HG02852 (cell line): ENCODE results near the gene ALDH7A1.
"Not testable (repeated sequence)": the region's sequence is repeated elsewhere in the genome, so short reads cannot be mapped to it uniquely, and the experiment has no call there.

Experiments
- ATAC-seq: cut with Tn5 transposase; IDR thresholded peaks from one replicate; pipeline ENCODE4 v1.9.1; 2021; ENCODE audit warnings: mild to moderate bottlenecking, moderate library complexity; ENCODE audit not compliant: unreplicated experiment

ALDH7A1 gene

DNA sequence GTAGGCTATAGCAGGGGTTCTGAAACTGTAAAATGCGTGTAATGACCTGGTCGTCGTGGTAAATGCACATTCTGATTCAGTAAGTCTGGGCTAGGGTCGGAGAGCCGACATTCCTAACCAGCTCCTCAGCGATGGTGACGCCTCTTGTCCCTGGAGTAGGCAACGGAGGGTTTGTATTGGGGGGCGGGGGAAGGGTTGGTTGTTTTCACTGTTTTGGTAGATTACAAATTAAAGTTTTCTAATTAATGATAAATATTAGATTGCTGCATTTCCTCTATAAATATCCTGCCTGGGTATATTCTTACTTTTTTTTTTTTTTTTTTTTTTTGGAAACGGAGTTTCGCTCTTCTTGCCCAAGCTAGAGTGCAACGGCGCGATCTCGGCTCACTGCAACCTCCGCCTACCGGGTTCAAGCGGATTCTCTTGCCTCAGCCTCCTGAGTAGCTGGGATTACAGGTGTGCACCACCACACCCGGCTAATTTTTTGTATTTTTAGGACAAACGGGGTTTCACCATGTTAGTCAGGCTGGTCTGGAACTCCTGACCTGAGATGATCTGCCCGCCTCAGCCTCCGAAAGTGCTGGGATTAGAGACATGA lies 566 bp upstream of the ALDH7A1 start:
- peak; percentile 16 for ATAC-seq

DNA sequence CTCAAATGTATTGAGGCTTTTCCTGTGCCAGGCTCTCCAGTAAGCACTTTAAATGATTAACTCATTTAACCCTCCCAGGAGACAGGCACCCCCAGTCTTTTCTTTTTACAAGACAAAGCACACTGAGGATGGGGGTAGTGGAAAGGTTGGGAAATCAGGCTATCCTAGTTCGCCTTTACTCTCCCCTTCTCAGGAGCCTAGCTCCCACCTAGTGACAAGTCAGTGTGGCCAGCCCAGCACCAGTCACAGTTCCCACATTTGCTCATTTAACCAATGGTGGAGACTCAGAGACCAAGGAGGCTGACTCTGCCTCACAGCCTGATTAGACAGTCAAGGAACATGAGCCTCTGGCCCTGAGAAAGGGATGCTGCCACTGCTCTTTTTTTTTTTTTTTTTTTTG lies 3.5 kb downstream of the ALDH7A1 start:
- ATAC-seq = no peak

DNA sequence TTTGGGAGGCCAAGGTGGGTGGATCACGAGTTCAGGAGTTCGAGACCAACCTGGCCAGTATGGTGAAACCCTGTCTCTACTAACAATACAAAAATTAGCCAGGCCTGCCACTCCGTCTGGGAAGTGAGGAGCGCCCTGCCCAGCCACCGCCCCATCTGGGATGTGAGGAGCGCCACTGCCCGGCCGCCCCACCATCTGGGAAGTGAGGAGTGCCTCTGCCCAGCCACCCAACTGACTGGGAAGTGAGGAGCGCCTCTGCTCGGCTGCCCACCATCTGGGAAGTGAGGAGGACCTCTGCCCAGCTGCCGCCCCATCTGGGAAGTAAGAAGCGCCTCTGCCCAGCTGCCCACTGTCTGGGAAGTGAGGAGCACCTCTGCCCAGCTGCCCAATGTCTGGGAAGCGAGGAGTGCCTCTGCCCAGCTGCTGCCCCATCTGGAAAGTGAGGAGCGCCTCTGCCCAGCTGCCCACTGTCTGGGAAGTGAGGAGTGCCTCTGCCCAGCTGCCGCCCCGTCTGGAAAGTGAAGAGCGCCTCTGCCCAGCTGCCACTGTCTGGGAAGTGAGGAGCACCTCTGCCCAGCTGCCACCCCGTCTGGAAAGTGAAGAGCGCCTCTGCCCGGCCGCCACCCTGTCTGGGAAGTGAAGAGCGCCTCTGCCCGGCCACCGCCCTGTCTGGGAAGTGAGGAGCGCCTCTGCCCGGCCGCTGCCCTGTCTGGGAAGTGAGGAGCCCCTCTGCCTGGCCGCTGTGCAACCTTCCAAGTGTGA lies 5.3 kb downstream of the ALDH7A1 start:
- no peak for ATAC-seq

DNA sequence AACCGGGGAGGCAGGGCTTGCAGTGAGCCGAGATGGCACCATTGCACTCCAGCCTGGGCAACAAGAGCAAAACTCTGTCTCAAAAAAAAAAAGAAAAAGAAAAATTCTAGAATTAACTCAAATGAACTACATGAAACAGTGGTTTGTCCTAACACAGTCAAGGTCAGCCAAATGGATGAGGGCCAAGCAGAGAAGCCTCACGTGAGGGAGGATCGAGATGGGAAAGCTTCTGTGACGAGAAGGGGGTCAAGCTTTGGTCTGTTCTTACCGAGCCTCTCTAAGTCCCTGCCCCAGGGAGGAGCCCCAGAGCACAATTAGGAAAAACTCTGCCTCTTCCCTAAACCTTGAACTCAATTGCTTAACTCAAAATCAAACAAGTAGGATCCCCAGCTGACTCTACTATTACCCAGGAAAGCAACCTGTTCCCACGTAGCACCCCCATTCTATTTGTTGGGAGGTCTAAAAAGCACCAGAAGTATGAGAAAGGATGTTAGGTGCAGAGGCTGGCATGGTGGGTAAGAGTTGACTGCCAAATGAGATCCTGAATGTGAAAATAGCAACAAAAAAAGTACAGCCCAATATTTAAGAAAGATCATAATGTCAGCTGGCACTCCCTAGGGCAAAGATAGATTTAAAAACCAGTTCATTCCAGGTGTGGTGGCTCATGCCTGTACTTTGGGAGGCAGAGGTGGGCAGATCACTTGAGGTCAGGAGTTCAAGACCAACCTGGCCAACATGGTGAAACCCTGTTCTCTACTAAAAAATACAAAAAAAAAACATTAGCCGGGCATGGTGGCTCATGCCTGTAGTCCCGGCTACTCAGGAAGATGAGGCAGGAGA lies 7.2 kb downstream of the ALDH7A1 start:
- no peak for ATAC-seq

DNA sequence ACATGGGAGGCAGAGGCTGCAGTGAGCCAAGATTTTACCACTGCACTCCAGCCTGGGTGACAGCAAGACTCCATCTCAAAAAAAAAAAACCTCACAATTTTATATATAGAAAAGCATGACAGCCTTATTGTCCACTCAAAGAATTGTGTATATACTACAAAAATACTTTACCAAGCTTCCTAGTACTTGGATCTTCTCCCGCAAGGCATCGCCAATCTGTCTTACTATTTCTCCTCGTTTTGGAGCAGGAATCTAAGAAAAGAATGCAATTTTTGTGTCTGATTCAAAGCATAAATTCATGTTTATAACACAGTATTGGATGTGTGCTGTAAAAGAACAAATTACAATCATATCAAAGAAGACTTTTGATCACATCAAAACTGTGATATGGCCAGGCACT lies 11.3 kb downstream of the ALDH7A1 start:
- no peak for ATAC-seq

DNA sequence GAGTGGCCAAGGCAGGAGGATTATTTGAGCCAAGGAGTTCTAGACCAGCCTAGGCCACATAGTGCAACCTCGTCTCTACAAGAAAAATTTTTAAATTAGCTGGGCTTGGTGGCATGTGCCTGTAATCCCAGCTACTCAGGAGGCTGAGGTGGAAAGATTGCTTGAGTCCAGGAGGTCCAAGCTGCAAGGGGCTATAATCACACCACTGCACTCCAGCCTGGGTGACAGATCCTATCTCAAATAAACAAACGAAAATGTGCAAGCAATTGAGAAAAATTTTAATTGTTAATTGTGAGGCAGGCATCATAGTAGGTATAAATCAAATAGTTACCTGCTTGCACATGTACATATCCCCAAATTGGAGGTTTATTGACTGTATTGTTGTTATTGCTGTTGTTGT lies 15.3 kb downstream of the ALDH7A1 start:
- no peak for ATAC-seq

DNA sequence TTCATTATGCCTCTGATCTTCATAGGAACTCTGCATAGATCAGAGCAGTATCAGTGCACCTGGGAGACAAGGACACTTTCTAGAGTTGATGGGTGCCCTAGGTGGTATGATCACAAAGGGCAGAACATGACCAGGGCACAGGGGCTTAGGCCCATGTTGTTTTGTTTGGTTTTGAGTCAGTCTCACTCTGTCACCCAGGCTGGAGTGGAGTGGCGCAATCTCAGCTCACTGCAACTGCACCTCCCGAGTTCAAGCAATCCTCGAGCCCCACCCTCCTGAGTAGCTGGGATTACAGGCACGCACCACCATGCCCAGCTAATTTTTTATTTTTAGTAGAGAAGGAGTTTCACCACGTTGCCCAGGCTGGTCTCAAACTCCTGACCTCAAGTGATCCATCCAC lies 17.6 kb downstream of the ALDH7A1 start:
- no peak for ATAC-seq

DNA sequence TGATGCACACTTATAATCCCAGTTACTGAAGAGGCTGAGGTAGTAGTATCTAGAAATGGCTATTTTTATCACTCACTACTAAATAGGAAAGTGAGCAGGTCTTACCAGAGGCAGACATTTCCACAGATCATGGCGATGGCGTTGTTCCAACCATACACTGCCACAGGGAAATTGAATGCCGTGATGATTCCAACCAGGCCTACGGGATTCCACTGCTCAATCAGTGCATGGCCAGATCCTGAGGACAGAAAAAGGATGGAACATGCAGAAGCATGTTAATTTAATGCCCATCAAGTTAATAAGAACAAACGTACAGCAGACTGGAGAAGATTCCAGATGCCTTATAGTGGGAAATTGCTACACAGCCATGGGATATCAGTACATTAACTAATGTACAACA lies 18.0 kb downstream of the ALDH7A1 start:
- no peak for ATAC-seq

DNA sequence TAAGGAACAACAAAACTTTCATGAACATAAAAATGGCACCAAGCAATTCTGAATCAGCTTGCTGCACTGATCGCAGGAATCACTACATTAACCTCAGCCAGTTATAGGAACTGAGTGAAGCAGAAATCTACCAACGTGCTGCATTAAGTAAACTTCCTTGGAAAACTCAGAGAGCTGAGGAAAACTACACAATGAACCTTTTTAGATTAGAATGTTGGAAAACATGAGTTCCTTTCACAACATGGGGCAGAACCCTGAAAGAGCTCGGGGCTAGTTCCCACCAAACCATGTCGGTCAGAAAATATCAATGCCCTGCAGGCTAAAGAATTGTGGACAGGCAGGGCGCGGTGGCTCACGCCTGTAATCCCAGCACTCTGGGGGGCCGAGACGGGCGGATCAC lies 19.4 kb downstream of the ALDH7A1 start:
- ATAC-seq = no peak

DNA sequence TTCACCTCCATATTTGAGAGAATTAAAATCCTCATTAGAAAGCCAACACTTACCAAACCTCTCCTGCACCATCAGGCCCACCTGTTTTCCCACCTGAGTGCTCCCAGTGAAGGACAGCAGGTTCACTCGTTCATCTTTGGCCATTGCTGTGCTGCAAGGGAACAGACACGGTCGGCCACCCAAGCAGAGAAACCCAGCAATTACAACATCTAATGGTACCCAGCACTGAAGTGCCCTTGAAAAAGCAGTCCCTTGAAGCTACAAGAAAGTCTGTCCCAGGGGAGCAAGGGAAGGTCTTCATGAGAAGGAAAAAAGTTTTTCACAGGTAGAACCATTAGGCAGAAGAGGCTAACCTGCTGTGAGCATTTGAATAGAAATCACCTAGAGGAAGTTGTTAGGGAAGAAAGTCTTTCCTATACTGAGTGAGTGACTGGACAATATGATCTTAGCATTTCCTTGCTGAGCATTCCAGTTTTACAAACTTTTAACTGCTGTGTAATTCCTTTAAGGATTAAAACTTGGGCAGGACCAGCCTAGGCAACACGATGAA lies 26.7 kb downstream of the ALDH7A1 start:
- no peak for ATAC-seq

DNA sequence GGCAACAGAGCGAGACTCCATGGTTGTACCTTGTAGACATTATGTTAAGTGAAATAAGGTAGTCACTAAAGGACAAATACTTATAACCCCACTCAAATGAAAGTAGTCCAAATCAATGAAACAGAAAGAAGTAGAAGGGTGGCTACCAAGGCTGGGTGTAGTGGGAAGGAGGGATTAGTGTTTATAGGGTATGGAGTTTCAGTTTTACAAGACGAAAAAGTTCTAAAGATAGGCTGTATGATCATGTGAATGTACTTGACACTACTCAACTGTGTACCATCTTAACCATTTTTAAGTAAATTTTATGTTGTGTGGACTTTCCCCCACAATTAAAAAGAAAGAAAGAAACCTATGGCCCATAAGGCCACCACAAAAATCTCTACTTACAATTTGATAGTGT lies 32.2 kb downstream of the ALDH7A1 start:
- ATAC-seq = peak; percentile 97

DNA sequence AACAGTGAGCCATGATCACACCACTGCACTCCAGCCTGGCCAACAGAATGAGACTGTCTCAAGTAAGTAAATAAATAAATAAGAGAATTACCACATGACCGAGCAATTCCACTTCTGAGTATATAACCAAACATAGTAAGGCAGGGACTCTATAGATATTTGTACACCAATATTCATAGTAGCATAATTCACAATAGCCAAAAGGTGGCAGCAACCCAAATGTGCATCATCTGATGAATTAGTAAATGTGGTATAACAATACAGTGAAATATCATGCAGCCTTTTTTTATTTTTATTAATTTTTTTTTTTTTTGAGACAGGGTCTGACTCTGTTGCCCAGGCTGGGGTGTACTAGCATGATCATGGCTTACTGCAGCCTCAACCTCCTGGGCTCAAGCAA lies 33.1 kb downstream of the ALDH7A1 start:
- ATAC-seq = no peak

DNA sequence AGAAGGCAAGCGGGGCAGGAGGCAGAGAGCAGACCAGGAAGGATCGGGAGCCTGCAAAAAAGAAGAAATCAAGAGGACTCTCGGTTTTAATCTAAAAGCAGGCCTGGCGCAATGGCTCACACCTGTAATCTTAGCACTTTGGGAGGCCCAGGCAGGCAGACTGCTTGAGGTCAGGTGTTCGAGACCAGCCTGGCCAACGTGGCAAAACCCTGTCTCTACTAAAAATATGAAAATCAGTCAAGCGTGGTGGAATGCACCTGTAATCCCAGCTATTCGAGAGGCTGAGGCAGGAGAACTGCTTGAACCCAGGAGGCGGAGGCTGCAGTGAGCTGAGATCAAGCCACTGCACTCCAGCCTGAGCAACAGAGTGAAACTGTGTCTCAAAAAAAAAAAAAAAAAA lies 39.9 kb downstream of the ALDH7A1 start:
- not testable (repeated sequence) for ATAC-seq

DNA sequence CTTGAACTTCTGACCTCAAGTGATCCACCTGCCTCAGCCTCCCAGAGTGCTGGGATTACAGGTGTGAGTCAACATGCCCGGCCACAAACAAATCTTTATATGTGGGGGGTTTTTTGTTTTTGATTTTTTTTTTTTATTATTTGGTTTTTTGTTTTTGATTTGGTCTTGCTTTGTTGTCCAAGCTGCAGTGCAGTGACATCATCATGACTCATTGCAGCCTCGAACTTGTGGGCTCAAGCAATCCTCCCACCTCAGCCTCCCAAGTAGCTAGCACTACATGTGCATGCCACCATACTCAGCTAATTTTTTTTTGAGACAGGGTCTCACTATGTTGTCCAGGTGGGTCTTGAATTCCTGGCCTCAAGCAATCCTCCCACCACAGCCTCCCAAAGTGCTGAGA lies 42.4 kb downstream of the ALDH7A1 start:
- no peak for ATAC-seq

DNA sequence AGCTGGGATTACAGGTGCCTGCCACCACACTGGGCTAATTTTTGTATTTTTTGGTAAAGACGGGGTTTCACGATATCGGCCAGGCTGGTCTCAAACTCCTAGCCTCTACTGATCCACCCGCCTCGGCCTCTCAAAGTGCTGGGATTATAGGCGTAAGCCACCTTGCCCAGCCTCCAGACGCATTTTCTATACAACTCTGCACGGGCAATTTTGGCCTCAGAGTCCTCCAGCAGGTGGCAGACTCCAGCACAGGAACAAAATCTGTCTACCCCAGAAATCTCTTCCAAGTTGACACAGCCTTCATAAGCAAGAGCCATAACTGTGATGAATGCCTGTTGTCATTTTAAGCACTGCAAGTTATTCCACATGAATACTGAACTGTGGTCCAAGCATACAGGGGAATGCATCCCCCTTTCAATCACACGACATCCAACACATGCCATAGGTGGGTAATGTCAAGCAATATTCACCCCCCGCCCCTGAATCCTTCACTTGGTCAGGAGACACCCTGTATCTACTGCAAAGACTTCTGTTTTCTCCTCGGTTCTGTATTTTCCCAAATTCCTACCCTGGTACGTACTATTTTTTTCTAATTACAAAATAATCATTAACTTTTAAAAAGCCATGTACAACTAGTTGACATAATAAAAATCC lies 50.8 kb downstream of the ALDH7A1 start:
- peak; percentile 81 for ATAC-seq

DNA sequence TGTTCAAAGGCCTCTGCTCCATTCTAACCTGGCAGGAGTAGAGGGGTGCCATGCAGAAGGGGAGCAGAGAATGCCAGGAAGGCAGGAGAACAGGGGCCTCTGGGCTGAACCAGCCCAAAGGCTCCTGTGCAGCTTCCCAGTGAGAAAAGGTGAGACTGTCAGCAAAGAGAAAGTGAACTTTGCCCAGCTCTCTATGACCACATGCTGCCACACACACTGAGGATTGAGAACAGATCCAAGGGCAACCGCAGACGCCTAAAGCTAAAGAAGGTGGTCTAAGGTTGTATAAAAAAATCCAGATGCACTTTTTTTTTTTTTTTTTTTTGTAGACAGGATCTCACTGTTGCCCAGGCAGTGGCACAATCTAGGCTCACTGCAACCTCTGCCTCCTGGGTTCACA lies 51.4 kb downstream of the ALDH7A1 start:
- no peak for ATAC-seq

DNA sequence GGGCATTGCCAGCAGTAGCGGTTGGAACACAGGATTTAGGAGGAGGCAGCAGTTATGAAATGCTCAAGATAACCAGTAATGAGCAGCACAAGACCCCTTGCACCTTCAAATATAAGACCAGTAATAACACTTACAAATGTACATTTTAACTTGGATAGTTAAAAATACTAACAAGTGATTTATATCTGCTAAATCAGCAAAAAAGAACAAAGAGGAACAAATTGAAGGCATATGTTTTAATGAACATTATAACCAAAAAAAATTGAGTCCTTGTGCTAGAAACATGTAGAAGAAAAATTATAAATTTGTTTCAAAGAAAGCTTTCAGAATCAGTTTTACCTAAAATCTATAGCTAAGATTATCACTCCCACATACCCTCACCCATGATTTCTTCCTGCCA lies 52.0 kb downstream of the ALDH7A1 start:
- ATAC-seq = no peak

DNA sequence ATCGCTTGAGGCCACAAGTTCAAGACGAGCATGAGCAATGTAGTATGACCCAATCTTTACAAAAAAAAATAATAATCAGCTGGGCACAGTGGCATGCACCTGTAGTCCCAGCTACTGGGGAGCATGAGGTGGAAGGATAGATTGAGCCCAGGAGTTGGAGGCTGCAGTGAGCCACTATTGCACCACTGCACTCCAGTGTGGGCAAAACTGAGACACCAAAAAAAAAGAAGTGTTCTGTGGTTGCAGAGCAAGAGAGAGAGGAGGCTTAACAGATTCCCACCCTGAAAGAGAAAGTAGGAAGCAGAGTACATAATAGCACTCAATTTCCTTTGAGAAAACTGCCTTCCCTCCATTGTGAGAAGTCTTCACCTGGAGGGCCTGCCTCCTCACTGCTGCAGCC lies 52.6 kb downstream of the ALDH7A1 start:
- peak; percentile 44 for ATAC-seq

DNA sequence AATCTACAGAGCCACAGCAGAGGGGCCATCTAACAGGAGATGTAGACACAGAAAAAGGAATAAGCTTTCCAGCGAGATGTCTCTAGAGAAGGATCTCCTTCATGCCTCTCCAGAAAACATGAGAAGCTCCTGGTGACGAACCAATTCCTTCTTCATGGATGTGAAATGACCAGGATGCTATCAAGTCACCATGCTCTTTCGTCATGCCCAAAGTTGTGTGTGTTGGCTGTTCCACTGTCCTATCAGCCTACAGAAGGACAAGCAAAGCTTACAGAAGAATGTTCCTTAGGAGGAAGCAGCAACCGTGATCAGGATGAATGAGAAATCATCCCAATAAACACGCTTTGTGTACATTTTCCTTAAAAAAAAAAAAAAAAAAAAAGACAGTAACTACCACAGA lies 54.4 kb downstream of the ALDH7A1 start:
- ATAC-seq = no peak

DNA sequence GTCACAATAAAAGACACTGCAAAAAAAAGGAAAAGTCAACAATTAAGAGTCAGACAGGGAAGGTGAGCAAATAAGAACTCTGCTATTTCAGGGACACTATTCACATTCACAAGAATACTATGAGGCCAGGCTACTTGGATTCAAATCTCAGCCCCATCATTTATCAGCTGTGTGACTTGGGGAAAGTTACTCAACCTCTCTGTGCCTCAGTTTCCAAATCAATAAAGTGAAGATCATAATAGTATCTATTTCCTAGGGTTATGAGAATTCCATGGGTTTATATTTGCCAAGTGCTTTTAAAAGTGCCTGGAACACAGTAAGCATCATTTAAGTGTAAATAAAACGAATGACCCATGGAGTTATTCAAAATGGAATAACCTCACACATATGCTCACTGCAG lies 56.4 kb downstream of the ALDH7A1 start:
- peak; percentile 8 for ATAC-seq

DNA sequence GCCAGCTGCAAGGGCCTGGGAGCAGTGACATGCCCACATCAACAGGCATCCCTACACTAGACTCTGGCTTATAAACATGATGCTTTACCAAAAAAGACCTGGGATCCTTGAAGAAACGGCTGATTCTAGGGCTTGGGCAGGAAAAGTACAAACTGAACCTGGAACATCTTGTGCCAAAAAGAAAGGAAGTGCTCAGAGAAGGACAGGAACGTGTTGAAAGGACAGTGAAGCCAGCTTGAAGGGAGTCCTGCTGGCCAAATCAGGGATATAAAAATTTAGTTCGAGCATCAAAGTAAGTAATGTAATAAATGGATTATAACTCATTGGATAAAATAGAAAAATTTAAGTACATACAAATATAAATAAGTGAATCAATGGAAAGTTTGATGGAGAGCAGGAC lies 58.1 kb downstream of the ALDH7A1 start:
- ATAC-seq = no peak
